Measurements from ENCODE around the gene WDFY3. TPM values are rescaled to one million over a fixed set of nuclear protein-coding genes. Genes with fewer than 3 reads are reported as not detected.
"Not testable (repeated sequence)": the region's sequence is repeated elsewhere in the genome, so short reads cannot be mapped to it uniquely, and the experiment has no call there.

Gene WDFY3
- total RNA-seq, 1 donor from 2014 or later = 0.80 TPM

DNA sequence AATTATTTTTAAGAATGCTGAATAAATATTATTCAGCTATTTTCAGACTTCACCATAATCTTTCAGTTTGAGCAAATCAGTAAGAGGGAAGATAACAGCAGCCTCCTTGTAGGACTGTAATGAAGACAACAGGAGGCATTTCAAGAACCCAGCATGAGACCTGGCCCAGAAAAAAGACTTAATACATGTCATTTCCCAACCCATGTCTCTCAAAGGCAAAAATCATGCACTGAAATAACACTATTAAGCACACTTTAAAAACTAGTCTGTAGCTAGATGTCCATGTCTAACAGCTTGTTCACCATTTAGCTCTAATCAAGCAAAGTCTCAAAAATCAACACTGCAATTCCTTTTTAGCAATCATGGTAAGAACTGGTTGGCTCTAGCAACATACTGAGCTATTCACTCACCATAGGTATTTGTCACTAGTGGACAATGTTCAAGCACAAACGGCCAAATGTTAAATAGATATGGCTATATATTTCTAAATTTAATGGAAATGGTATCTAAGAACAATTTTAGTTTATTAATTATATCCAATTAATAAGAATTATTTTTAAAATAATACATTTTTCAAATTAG is 109.9 kb downstream of the WDFY3 start:
- Mint-ChIP-seq H3K27ac (no peak overlapping the region), H3K4me3 (ENCODE audit: low read depth) (no peak overlapping the region)
- intact Hi-C loops (cut with micrococcal nuclease) = no loop called here

DNA sequence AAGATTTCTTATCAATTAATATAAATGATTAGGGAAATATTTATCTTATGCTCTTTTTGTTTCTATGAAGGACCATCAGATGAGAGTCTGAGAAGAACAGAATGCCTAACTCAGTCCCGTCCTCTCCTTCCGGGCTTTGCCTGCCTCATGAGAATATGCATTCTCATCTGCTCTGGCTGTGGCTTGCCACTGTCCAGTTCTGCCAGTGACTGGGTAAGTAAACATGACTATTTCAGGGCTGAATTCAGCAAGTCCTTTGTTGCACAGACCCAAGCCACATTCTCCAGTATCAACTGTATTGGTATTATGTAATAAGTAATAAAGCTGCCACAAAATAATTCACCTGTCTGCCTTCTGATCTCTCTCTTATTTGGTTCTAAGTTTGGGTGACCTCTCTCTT is 110.7 kb downstream of the WDFY3 start:
- no peak for DNase-seq (ENCODE audit: low spot score)
- H3K4me1 Mint-ChIP-seq (ENCODE audit: low read depth) = no peaks in the 10 kb centered on the region
- intact Hi-C loops (cut with micrococcal nuclease) = no loop called here

More for the DNA sequence above, 109.9 kb downstream of the WDFY3 start:
- no peaks in the 10 kb centered on the region for H3K4me1 Mint-ChIP-seq (ENCODE audit: low read depth)
- no peaks in the 10 kb centered on the region for H3K27me3 Mint-ChIP-seq (ENCODE audit: low read depth)
- DNase-seq (ENCODE audit: low spot score) = no peak
- H3K9me3 Mint-ChIP-seq = no peaks in the 10 kb centered on the region
- no peaks in the 10 kb centered on the region for H3K36me3 Mint-ChIP-seq (ENCODE audit: low read depth)

DNA sequence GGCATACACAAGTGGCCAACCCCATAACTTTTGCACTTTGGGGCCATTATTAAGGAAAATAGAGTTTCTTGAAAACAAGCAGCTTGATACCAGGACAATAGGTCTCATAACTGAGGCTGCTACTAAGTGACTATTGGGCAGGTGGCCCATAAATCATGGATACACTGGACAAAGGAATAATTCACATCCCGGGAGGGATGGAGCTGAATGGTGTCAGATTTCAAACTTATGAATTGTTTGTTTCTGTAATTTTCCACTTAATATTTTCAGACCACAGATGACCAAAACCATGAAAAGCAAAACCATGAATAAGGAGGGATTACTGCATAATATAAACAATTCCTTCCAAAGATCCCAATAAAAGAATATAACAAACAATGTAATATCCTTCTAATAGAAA is 114.4 kb downstream of the WDFY3 start:
- intact Hi-C loops (cut with micrococcal nuclease) = no loop called here
- H3K4me1 Mint-ChIP-seq (ENCODE audit: low read depth) = no peaks in the 10 kb centered on the region
- no peak overlapping the region for H3K4me3 Mint-ChIP-seq (ENCODE audit: low read depth)
- DNase-seq (ENCODE audit: low spot score) = no peak
- no peaks in the 10 kb centered on the region for H3K27me3 Mint-ChIP-seq (ENCODE audit: low read depth)
- H3K9me3 Mint-ChIP-seq = no peaks in the 10 kb centered on the region
- H3K27ac Mint-ChIP-seq = no peak overlapping the region
- H3K36me3 Mint-ChIP-seq (ENCODE audit: low read depth) = no peaks in the 10 kb centered on the region

More for the DNA sequence above, 110.7 kb downstream of the WDFY3 start:
- no peaks in the 10 kb centered on the region for H3K9me3 Mint-ChIP-seq
- H3K36me3 Mint-ChIP-seq (ENCODE audit: low read depth) = no peaks in the 10 kb centered on the region
- no peaks in the 10 kb centered on the region for H3K27me3 Mint-ChIP-seq (ENCODE audit: low read depth)
- no peak overlapping the region for H3K4me3 Mint-ChIP-seq (ENCODE audit: low read depth)
- no peak overlapping the region for H3K27ac Mint-ChIP-seq

DNA sequence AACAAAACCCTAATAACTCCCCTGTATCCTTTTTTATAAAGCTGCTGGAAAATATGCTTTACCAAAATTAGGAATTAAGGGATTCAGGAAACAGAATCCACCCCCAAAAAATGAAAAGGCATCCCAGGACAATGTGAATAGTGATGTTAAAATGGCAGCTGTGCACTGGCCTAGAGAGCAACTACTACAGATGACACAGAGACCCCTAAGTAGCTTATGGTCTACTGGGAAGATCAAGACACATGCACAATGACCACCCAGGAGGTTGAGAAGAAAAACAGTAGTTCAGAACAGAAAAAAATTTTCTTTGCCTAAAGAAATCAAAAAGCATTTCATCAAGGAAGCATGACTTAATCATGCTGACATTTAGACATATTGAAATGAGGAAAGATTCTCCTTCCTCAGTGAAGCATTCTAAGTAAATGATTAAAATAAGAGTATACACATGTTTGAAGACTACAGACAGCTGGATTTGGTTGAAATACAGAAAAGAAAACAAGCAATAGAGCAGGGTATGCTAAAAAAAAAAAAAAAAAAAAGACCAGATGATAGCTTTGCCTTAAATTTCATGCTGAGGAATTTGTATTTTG is 117.3 kb downstream of the WDFY3 start:
- H3K4me3 Mint-ChIP-seq (ENCODE audit: low read depth) = no peak overlapping the region
- H3K27me3 Mint-ChIP-seq (ENCODE audit: low read depth) = no peaks in the 10 kb centered on the region

DNA sequence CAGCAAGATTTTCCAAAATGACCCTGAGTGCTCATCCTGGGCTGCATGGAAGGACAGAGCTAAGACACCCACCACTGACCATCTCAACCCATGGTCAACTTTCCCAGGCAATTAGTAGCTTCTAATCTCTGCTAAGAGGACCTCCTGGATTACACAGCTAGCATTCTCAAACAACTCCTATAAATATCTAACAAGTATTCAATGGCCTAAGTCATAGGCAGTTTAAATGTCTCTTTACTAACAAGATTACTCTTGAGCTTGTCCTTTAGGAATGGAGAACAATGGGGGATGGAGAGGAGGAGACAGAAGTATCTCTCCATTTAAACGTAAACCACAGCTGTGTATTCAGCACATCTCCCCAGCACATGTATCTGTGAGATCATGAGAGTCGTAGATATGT is 118.1 kb downstream of the WDFY3 start:
- H3K27ac Mint-ChIP-seq = no peak overlapping the region
- no peaks in the 10 kb centered on the region for H3K9me3 Mint-ChIP-seq
- intact Hi-C loops (cut with micrococcal nuclease) = no loop called here
- H3K27me3 Mint-ChIP-seq (ENCODE audit: low read depth) = no peaks in the 10 kb centered on the region
- H3K4me1 Mint-ChIP-seq (ENCODE audit: low read depth) = no peaks in the 10 kb centered on the region
- no peaks in the 10 kb centered on the region for H3K36me3 Mint-ChIP-seq (ENCODE audit: low read depth)
- H3K4me3 Mint-ChIP-seq (ENCODE audit: low read depth) = no peak overlapping the region
- DNase-seq (ENCODE audit: low spot score) = no peak

More for the DNA sequence above, 117.3 kb downstream of the WDFY3 start:
- intact Hi-C loops (cut with micrococcal nuclease) = no loop called here
- H3K9me3 Mint-ChIP-seq = no peaks in the 10 kb centered on the region
- H3K36me3 Mint-ChIP-seq (ENCODE audit: low read depth) = no peaks in the 10 kb centered on the region
- no peaks in the 10 kb centered on the region for H3K4me1 Mint-ChIP-seq (ENCODE audit: low read depth)
- DNase-seq (ENCODE audit: low spot score) = no peak
- H3K27ac Mint-ChIP-seq = no peak overlapping the region

DNA sequence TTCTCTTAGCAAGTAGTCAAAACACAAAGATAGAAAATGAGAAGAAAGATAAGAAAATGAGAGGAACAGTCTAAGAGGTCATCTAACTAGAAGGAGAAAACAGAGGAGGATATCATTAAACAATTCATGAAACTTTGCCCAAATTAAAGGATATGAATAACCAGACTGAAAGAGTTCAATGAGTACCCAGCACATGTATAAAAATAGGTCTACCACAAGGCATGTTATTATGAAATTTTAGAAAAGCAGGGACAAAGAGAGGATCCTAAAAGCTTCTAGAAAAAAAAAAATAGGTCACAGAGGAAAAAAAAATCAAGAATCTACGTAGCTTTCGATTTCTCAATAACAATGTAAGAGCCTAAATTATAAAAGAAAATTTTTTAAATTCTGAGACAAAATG is 118.5 kb downstream of the WDFY3 start:
- H3K27me3 Mint-ChIP-seq (ENCODE audit: low read depth) = no peaks in the 10 kb centered on the region
- no peak overlapping the region for H3K27ac Mint-ChIP-seq
- DNase-seq (ENCODE audit: low spot score) = no peak
- H3K4me1 Mint-ChIP-seq (ENCODE audit: low read depth) = no peaks in the 10 kb centered on the region
- H3K9me3 Mint-ChIP-seq = no peaks in the 10 kb centered on the region
- no peaks in the 10 kb centered on the region for H3K36me3 Mint-ChIP-seq (ENCODE audit: low read depth)
- no peak overlapping the region for H3K4me3 Mint-ChIP-seq (ENCODE audit: low read depth)
- intact Hi-C loops (cut with micrococcal nuclease) = no loop called here

DNA sequence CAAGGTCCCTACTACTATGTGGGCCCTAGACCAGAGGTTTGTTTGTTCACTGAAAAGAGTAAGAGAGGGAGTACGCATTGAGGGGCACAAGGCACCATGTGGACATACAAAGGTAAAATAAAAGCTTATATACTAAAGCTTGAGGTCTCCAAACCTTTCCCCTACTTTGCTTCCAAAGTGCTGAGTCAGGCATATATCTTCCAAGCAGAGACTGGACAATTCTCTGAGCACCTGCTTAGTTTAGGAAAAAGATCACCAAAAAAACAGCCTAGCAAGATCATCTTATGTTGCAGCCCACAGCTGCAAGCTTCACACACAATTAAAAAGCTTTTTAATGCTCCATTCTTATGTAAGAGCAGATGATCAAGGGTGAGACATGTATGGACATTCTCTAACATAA is 119.5 kb downstream of the WDFY3 start:
- Mint-ChIP-seq H3K9me3 (no peaks in the 10 kb centered on the region), H3K27me3 (ENCODE audit: low read depth) (no peaks in the 10 kb centered on the region), H3K4me1 (ENCODE audit: low read depth) (no peaks in the 10 kb centered on the region), H3K4me3 (ENCODE audit: low read depth) (no peak overlapping the region), H3K27ac (no peak overlapping the region), H3K36me3 (ENCODE audit: low read depth) (no peaks in the 10 kb centered on the region)
- no peak for DNase-seq (ENCODE audit: low spot score)
- intact Hi-C loops (cut with micrococcal nuclease) = no loop called here

DNA sequence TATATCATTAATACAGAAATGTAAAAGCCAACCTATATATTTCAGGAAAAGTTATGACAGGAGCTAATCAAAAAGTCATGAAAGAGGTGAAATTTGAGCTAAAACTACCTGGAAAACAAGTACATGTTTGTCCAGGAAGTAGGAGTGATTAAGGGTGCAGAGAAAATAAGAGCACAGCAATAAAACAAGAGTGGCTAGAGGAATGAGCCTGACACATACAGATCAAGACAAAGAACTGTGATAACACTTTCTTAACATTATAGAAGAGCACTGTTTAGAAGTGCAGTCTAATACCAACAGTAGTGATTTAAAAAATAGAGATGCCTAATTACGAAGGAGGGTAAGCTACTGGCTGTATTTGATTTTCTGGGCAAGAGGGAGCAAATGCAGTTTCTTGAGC is 125.1 kb downstream of the WDFY3 start:
- no peaks in the 10 kb centered on the region for H3K4me1 Mint-ChIP-seq (ENCODE audit: low read depth)
- H3K36me3 Mint-ChIP-seq (ENCODE audit: low read depth) = no peaks in the 10 kb centered on the region
- intact Hi-C loops (cut with micrococcal nuclease) = no loop called here
- no peak overlapping the region for H3K27ac Mint-ChIP-seq
- no peaks in the 10 kb centered on the region for H3K27me3 Mint-ChIP-seq (ENCODE audit: low read depth)
- H3K4me3 Mint-ChIP-seq (ENCODE audit: low read depth) = no peak overlapping the region
- H3K9me3 Mint-ChIP-seq = no peaks in the 10 kb centered on the region
- DNase-seq (ENCODE audit: low spot score) = no peak

DNA sequence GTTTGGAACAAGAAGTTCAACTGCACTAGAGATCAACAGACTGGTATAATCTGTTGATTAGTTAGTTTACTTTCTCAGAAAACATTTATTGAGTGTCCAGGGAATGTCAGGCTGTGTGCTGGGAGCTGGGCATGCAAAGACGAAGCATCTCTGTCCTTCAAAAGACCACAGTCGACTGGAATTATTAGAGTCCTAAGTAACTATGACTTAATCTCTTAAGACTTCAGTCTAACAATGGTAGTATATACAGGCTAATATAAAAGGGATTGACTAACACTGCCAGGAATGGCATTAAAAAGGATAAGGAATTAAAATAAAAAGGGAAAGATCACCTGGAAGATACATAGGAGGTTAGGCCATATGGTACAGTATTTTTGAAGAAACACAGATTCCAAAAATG is 128.7 kb downstream of the WDFY3 start:
- DNase-seq (ENCODE audit: low spot score) = no peak
- Mint-ChIP-seq H3K9me3 (no peaks in the 10 kb centered on the region), H3K4me1 (ENCODE audit: low read depth) (no peaks in the 10 kb centered on the region), H3K36me3 (ENCODE audit: low read depth) (no peaks in the 10 kb centered on the region), H3K4me3 (ENCODE audit: low read depth) (no peak overlapping the region), H3K27ac (no peak overlapping the region), H3K27me3 (ENCODE audit: low read depth) (no peaks in the 10 kb centered on the region)
- intact Hi-C loops (cut with micrococcal nuclease) = no loop called here

DNA sequence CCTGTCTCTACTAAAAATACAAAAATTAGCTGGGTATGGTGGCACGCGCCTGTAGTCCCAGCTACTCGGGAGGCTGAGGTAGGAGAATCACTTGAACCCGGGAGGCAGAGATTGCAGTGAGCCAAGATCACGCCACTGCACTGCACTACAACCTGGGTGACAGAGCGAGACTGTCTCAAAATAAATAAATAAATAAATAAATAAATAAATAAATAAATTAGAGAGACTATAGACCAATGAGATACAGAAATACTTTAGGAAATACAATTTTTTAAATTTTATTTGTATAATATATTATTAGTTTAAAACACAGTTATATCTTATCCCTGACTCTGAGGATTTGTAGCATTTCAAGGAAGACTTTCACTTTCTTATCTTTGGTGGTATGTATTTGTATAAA is 136.9 kb downstream of the WDFY3 start:
- H3K4me1 Mint-ChIP-seq (ENCODE audit: low read depth) = not testable (repeated sequence)

DNA sequence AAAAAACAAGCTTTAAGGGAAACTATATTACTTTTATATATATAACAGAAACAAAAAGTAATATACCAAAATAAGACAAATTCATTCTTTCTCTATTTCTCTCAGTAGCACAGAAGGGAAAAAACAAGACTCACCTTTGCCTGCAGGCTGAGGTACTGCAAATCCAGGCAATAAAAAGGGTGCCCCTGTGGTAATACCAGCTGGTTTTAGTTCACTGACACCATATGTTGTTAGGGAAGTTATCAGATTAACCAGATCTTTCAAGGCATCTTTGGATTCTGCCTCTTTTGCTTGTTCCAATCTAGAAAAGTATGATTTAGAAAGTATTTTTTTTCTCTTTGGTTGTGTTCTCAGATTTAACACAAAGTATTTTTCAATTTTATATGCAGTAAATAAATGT is 139.8 kb downstream of the WDFY3 start:
- intact Hi-C loops (cut with micrococcal nuclease) = no loop called here
- no peak overlapping the region for H3K27ac Mint-ChIP-seq

More for the DNA sequence above, 136.9 kb downstream of the WDFY3 start:
- DNase-seq (ENCODE audit: low spot score); H3K9me3 Mint-ChIP-seq; H3K27me3 Mint-ChIP-seq (ENCODE audit: low read depth); H3K27ac Mint-ChIP-seq; H3K4me3 Mint-ChIP-seq (ENCODE audit: low read depth); intact Hi-C loops (cut with micrococcal nuclease); H3K36me3 Mint-ChIP-seq (ENCODE audit: low read depth): not testable (repeated sequence)

DNA sequence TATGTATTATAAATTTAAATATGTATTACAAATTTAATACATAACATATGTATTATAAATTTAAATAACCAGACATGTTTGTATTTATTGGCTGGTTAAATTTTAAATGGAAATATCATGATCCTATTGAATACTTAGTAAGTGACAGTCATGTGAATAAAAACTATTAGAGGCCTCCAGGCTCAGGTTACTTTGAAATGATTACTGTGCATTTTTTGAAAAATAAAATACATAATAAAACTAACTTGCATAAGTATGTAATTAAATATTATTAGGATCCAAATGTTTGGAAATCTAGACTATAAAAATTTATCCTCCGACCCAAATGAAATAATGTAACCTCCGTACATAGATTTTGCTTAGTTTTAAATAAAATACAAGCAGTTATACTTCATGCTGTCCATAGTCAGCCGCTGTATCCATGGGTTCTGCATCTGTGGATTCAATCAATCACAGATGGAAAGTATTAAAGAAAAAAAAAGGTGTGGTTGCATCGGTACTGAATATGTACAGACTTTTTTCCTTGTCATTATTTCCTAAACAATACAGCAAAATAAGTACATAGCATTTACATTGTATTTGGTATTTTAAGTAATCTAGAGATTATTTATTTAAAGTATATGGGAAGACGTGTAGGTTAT is 140.7 kb downstream of the WDFY3 start:
- Mint-ChIP-seq H3K4me1 (ENCODE audit: low read depth) (no peaks in the 10 kb centered on the region), H3K27me3 (ENCODE audit: low read depth) (no peaks in the 10 kb centered on the region), H3K27ac (no peak overlapping the region), H3K4me3 (ENCODE audit: low read depth) (no peak overlapping the region), H3K36me3 (ENCODE audit: low read depth) (no peaks in the 10 kb centered on the region), H3K9me3 (no peaks in the 10 kb centered on the region)
- no peak for DNase-seq (ENCODE audit: low spot score)
- intact Hi-C loops (cut with micrococcal nuclease) = no loop called here

More for the DNA sequence above, 139.8 kb downstream of the WDFY3 start:
- Mint-ChIP-seq H3K27me3 (ENCODE audit: low read depth) (no peaks in the 10 kb centered on the region), H3K4me3 (ENCODE audit: low read depth) (no peak overlapping the region), H3K9me3 (no peaks in the 10 kb centered on the region), H3K36me3 (ENCODE audit: low read depth) (no peaks in the 10 kb centered on the region), H3K4me1 (ENCODE audit: low read depth) (no peaks in the 10 kb centered on the region)
- no peak for DNase-seq (ENCODE audit: low spot score)

DNA sequence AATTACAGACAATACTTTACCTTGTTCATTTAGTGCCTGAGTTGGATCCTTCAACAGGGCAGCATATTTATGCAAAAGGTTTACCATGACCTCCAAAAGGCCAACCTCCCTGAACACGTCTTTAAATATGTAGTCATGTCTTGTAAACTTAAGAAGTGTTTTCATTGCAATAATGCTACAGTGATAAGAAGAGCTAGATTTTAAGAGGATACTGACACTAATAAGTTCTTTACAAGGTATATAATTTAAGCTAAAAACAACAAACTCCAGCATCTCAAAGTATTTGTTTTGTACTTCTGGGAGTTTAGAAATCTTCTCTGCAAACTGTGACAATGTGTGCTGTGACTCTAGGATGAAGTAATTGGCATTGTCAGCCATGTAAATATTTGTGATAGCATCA is 145.4 kb downstream of the WDFY3 start:
- no peak for DNase-seq (ENCODE audit: low spot score)
- intact Hi-C loops (cut with micrococcal nuclease) = no loop called here
- no peaks in the 10 kb centered on the region for H3K4me1 Mint-ChIP-seq (ENCODE audit: low read depth)
- H3K4me3 Mint-ChIP-seq (ENCODE audit: low read depth) = no peak overlapping the region
- H3K9me3 Mint-ChIP-seq = no peaks in the 10 kb centered on the region
- H3K27me3 Mint-ChIP-seq (ENCODE audit: low read depth) = no peaks in the 10 kb centered on the region
- no peaks in the 10 kb centered on the region for H3K36me3 Mint-ChIP-seq (ENCODE audit: low read depth)
- no peak overlapping the region for H3K27ac Mint-ChIP-seq

All from activated T-helper 2 cell treated with anti-CD3 and anti-CD28 coated beads, Interferon-gamma antibody, Interleukin-2, Interleukin-4, amounts not matched to agents 10 μg/mL and 5 μg/mL and 100 μg/mL, durations not matched to agents 14 hours and 24 hours and 36 hours (primary cell).